Caki2 (cell line): ENCODE measurements around the gene ISYNA1. TPM values are rescaled to one million over a fixed set of nuclear protein-coding genes. Genes with fewer than 3 reads are reported as not detected.
"Not testable (repeated sequence)": the region's sequence is repeated elsewhere in the genome, so short reads cannot be mapped to it uniquely, and the experiment has no call there.

ENCODE experiments used
- DNase-seq: peaks from one replicate; pipeline ENCODE4 v3.0.0-alpha.2; 2015; ENCODE audit warnings: low read depth
- in situ Hi-C: cut with HindIII; loops from 2 replicates; pipeline ENCODE4 v1.10.0; 2016; ENCODE audit warnings: low sequenced_read_pairs, low pct_unique_long_range_greater_than_20kb, mixed read lengths
- total RNA-seq: library from RNA; depleted of rRNA; stranded (reverse); fragments of >200 nt; shearing (Covaris generic); gene quantifications from 2 replicates; pipeline ENCODE4 v1.2.3, GENCODE V29; 2014; ENCODE audit warnings: low replicate concordance

The ISYNA1 gene
- total RNA-seq, 1 experiment from 2014 or later: 118 TPM

- in situ Hi-C loops: no loop called here
- peak; percentile 64 for DNase-seq
These were observed 23.3 kb downstream of the ISYNA1 start for GRCh38 chr19:18414504-18415177.

- no peak for DNase-seq
- in situ Hi-C loops: no loop called here
These were observed 25.2 kb downstream of the ISYNA1 start for GRCh38 chr19:18412610-18413239.

GRCh38 chr19:18408053-18408476 is 29.9 kb downstream of the ISYNA1 start:
- DNase-seq: peak; percentile 97
- in situ Hi-C loops: no loop called here

- in situ Hi-C loops: no loop called here
- DNase-seq: no peak
These were observed 31.2 kb downstream of the ISYNA1 start for GRCh38 chr19:18406749-18407148.

GRCh38 chr19:18405754-18406153 is 32.2 kb downstream of the ISYNA1 start:
- DNase-seq, in situ Hi-C loops: not testable (repeated sequence)

GRCh38 chr19:18402455-18403248 is 35.3 kb downstream of the ISYNA1 start:
- in situ Hi-C loops: not testable (repeated sequence)
- DNase-seq: peak; percentile 73

- in situ Hi-C loops: no loop called here
- peak; percentile 91 for DNase-seq
These were observed 36.3 kb downstream of the ISYNA1 start for GRCh38 chr19:18401580-18402112.

GRCh38 chr19:18399008-18399407 is 38.9 kb downstream of the ISYNA1 start:
- in situ Hi-C loops: no loop called here
- peak; percentile 87 for DNase-seq

- no peak for DNase-seq
- in situ Hi-C loops: no loop called here
These were observed 40.4 kb downstream of the ISYNA1 start, which contains the start of gene LRRC25 for GRCh38 chr19:18397242-18398202. Gene LRRC25 (minus strand): TSS chr19:18397622. CDS start chr19:18396963, 659 bp downstream.

- in situ Hi-C loops: no loop called here
- no peak for DNase-seq
These were observed 41.3 kb downstream of the ISYNA1 start for GRCh38 chr19:18396471-18397241.

GRCh38 chr19:18393836-18394235 is 44.1 kb downstream of the ISYNA1 start:
- in situ Hi-C loops: no loop called here
- DNase-seq: no peak

GRCh38 chr19:18392926-18393325 is 45.0 kb downstream of the ISYNA1 start:
- in situ Hi-C loops: no loop called here
- DNase-seq: no peak

- in situ Hi-C loops: no loop called here
- DNase-seq: no peak
These were observed 45.5 kb downstream of the ISYNA1 start for GRCh38 chr19:18392417-18392816.

- DNase-seq: no peak
- in situ Hi-C loops: no loop called here
These were observed 46.3 kb downstream of the ISYNA1 start for GRCh38 chr19:18391509-18392075.

GRCh38 chr19:18390065-18390907 is 47.6 kb downstream of the ISYNA1 start:
- in situ Hi-C loops: no loop called here
- DNase-seq: peak; percentile 62

- in situ Hi-C loops: no loop called here
These were observed 48.2 kb downstream of the ISYNA1 start for GRCh38 chr19:18389726-18390064.

More at GRCh38 chr19:18389726-18390064, 48.2 kb downstream of the ISYNA1 start:
- DNase-seq: no peak
